ENCODE data around the gene SNTG2.

Gene SNTG2

DNA sequence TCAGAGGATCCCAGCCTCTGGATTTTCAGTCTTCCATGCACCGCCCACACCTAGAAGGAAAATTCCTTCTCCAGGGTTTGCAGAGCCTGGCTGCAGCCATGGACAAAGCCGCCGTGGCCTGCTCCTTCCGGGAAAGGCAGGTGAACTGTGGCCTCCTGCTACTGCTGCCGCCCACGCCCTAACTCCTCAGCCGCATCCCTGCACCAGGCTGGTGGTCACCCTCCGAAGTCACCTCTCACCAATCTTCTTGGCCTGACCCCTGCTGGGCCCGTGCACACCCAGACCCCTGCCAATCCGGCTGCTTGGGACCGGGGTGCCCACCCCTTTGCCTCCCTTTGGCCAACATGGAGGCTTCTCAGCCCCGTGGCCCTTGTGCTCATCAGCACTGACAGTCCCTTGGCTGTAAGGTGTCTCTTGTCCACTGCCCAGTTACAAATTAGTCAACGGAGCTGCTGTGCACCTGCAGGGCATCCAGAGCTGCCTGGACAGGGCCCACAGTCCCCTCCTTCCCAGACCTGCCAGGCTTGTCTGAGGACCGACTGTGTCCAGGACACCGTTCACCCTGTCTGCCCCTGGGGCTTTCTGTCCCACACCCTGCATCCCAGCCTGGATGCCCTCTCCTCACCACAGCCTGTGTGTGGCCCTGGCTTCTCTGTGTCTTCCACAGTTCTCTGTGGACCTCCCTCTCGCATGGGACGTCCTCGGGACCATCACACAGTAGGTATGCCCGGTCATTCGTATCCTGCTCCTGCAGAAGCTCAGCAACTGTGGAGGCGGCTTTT is 332.6 kb downstream of the SNTG2 start:
- Histone ChIP-seq H2BK12ac (ENCODE audit: low read length) (no peak overlapping the region), H3K18ac (ENCODE audit: low read length) (peak overlapping the region; percentile 5), H3K79me1 (ENCODE audit: low read depth, low read length) (no peaks in the 10 kb centered on the region), H2BK15ac (ENCODE audit: low read length) (no peak overlapping the region), H3K14ac (ENCODE audit: low read length) (peak overlapping the region; percentile 14), H2BK5ac (ENCODE audit: low read length) (no peak overlapping the region), H3K9ac (ENCODE audit: low read depth, low read length, poor library complexity) (no peak overlapping the region), H3K9me3 (replicated peaks in 1 of 2; ENCODE audit: control insufficient read depth in 2 of 2, insufficient read depth in 1 of 2, low read depth in 1 of 2, low read length in 2 of 2) (peaks cover 0 to 5% of the 10 kb centered on the region in 2 donors), H3K4me2 (ENCODE audit: insufficient read depth, low read length, poor library complexity, severe bottlenecking) (no peak overlapping the region), H3K27me3 (ENCODE audit: control insufficient read depth in 3 of 3, insufficient read depth in 3 of 3, low read depth in 1 of 3, low read length in 3 of 3) (peaks cover 0 to under 1% (median 0%) of the 10 kb centered on the region in 3 experiments), H4K8ac (ENCODE audit: low read depth, low read length) (no peak overlapping the region), H4K91ac (ENCODE audit: low read depth, low read length, poor library complexity) (no peak overlapping the region), H3K4ac (ENCODE audit: low read length) (no peak overlapping the region), H3K27ac (replicated peaks; ENCODE audit: low read length) (no peak overlapping the region), H2BK120ac (ENCODE audit: low read depth, low read length) (peak overlapping the region; percentile 16), H3K36me3 (replicated peaks in 1 of 2; ENCODE audit: control insufficient read depth in 2 of 2, insufficient read depth in 2 of 2, low read length in 2 of 2) (no peaks in the 10 kb centered on the region), H3K23ac (ENCODE audit: low read depth, low read length, poor library complexity) (no peak overlapping the region), H2AK5ac (ENCODE audit: low read depth, low read length) (peak overlapping the region; percentile 11), H3K4me3 (ENCODE audit: low read length in 2 of 2) (no peak overlapping the region), H3K4me1 (ENCODE audit: control insufficient read depth in 2 of 2, insufficient read depth in 1 of 2, low read depth in 1 of 2, low read length in 2 of 2) (peaks cover 0 to 6% of the 10 kb centered on the region in 2 donors), H2AFZ (ENCODE audit: low read length) (no peak overlapping the region)
- DNase-seq (ENCODE audit: low spot score), result no peak
- whole genome bisulfite sequencing, 2 donors (ENCODE audit: extremely low coverage in 2 of 2, insufficient read length in 2 of 2, insufficient replicate concordance in 1 of 2), result no CpG with 5 or more reads among the region's 21 CpGs

DNA sequence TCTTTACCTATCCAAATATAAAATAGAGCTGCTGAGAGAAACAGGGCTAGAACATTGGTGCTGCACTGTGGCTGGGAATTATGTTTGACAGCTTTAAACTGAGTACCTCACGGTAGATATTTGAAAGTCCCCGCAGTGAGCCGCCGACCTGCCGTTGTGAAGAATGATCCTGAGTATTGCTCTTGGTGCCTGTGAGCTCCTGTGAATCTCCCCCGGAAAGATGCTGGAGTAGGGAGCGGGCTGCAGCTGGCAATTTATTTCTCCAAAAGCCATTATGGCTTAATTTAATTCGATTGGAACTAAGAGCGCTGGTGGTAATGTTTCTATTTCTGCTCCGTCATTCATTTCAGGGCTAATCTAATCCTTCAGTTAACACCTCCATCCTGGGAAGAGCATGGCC is 333.2 kb downstream of the SNTG2 start:
- no peak for DNase-seq (ENCODE audit: low spot score)
- H2AFZ ChIP-seq (ENCODE audit: low read length), result no peak overlapping the region
- peaks cover 0 to 6% of the 10 kb centered on the region in 2 donors for H3K4me1 ChIP-seq (ENCODE audit: control insufficient read depth in 2 of 2, insufficient read depth in 1 of 2, low read depth in 1 of 2, low read length in 2 of 2)

DNA sequence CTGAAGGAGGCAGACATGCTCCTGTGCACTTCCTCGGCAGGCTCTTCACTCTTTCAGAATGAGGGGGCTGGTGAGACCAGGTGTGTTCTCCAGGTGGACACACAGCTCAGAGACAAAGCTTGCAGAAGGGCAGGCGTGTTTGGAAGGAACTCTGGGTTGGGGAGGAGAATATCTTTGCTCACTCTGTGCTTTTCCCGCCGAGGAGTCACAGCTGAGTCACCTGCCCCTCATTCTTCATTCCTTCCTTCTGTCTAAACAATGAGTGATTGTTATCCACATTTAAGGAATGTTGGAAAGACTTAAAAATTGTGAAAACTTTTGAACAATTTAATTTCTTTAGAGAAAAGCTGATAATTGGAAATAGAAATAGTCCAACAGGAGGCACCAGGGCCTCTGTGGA is 336.3 kb downstream of the SNTG2 start:
- DNase-seq (ENCODE audit: low spot score), result no peak
- H3K4me2 ChIP-seq (ENCODE audit: insufficient read depth, low read length, poor library complexity, severe bottlenecking), result no peak overlapping the region
- H3K23ac ChIP-seq (ENCODE audit: low read depth, low read length, poor library complexity), result no peak overlapping the region
- H3K79me1 ChIP-seq (ENCODE audit: low read depth, low read length), result no peaks in the 10 kb centered on the region
- no peak overlapping the region for H2BK12ac ChIP-seq (ENCODE audit: low read length)
- H4K91ac ChIP-seq (ENCODE audit: low read depth, low read length, poor library complexity), result no peak overlapping the region
- no peak overlapping the region for H3K18ac ChIP-seq (ENCODE audit: low read length)
- H3K27ac ChIP-seq (replicated peaks; ENCODE audit: low read length), result no peak overlapping the region
- H2AK5ac ChIP-seq (ENCODE audit: low read depth, low read length), result no peak overlapping the region
- no CpG with 5 or more reads among the region's 4 CpGs for WGBS, 2 donors (ENCODE audit: extremely low coverage in 2 of 2, insufficient read length in 2 of 2, insufficient replicate concordance in 1 of 2)
- H3K27me3 ChIP-seq (ENCODE audit: control insufficient read depth in 3 of 3, insufficient read depth in 3 of 3, low read depth in 1 of 3, low read length in 3 of 3), result no peaks in the 10 kb centered on the region
- no peak overlapping the region for H3K9ac ChIP-seq (ENCODE audit: low read depth, low read length, poor library complexity)
- H4K8ac ChIP-seq (ENCODE audit: low read depth, low read length), result no peak overlapping the region
- no peak overlapping the region for H2BK120ac ChIP-seq (ENCODE audit: low read depth, low read length)
- no peak overlapping the region for H3K4ac ChIP-seq (ENCODE audit: low read length)
- no peak overlapping the region for H3K4me3 ChIP-seq (ENCODE audit: low read length in 2 of 2)
- H2BK5ac ChIP-seq (ENCODE audit: low read length), result no peak overlapping the region
- no peak overlapping the region for H2AFZ ChIP-seq (ENCODE audit: low read length)
- no peak overlapping the region for H3K14ac ChIP-seq (ENCODE audit: low read length)
- H3K36me3 ChIP-seq (replicated peaks in 1 of 2; ENCODE audit: control insufficient read depth in 2 of 2, insufficient read depth in 2 of 2, low read length in 2 of 2), result no peaks in the 10 kb centered on the region
- H3K9me3 ChIP-seq (replicated peaks in 1 of 2; ENCODE audit: control insufficient read depth in 2 of 2, insufficient read depth in 1 of 2, low read depth in 1 of 2, low read length in 2 of 2), result peaks cover 0 to 2% of the 10 kb centered on the region in 2 donors
- peaks cover 0 to 4% of the 10 kb centered on the region in 2 donors for H3K4me1 ChIP-seq (ENCODE audit: control insufficient read depth in 2 of 2, insufficient read depth in 1 of 2, low read depth in 1 of 2, low read length in 2 of 2)
- H2BK15ac ChIP-seq (ENCODE audit: low read length), result no peak overlapping the region

More for the DNA sequence above, 333.2 kb downstream of the SNTG2 start:
- Histone ChIP-seq H3K4me2 (ENCODE audit: insufficient read depth, low read length, poor library complexity, severe bottlenecking) (no peak overlapping the region), H3K23ac (ENCODE audit: low read depth, low read length, poor library complexity) (no peak overlapping the region), H2BK120ac (ENCODE audit: low read depth, low read length) (no peak overlapping the region), H3K79me1 (ENCODE audit: low read depth, low read length) (no peaks in the 10 kb centered on the region), H3K14ac (ENCODE audit: low read length) (no peak overlapping the region), H3K4me3 (ENCODE audit: low read length in 2 of 2) (no peak overlapping the region), H3K9ac (ENCODE audit: low read depth, low read length, poor library complexity) (no peak overlapping the region), H2BK5ac (ENCODE audit: low read length) (no peak overlapping the region), H2AK5ac (ENCODE audit: low read depth, low read length) (no peak overlapping the region), H3K27ac (replicated peaks; ENCODE audit: low read length) (no peak overlapping the region), H2BK12ac (ENCODE audit: low read length) (no peak overlapping the region), H3K18ac (ENCODE audit: low read length) (no peak overlapping the region), H4K8ac (ENCODE audit: low read depth, low read length) (no peak overlapping the region), H4K91ac (ENCODE audit: low read depth, low read length, poor library complexity) (no peak overlapping the region), H3K27me3 (ENCODE audit: control insufficient read depth in 3 of 3, insufficient read depth in 3 of 3, low read depth in 1 of 3, low read length in 3 of 3) (no peaks in the 10 kb centered on the region), H3K36me3 (replicated peaks in 1 of 2; ENCODE audit: control insufficient read depth in 2 of 2, insufficient read depth in 2 of 2, low read length in 2 of 2) (no peaks in the 10 kb centered on the region), H3K4ac (ENCODE audit: low read length) (no peak overlapping the region), H3K9me3 (replicated peaks in 1 of 2; ENCODE audit: control insufficient read depth in 2 of 2, insufficient read depth in 1 of 2, low read depth in 1 of 2, low read length in 2 of 2) (peaks cover 0 to 7% of the 10 kb centered on the region in 2 donors), H2BK15ac (ENCODE audit: low read length) (no peak overlapping the region)
- WGBS, 2 donors (ENCODE audit: extremely low coverage in 2 of 2, insufficient read length in 2 of 2, insufficient replicate concordance in 1 of 2), result no CpG with 5 or more reads among the region's 10 CpGs

DNA sequence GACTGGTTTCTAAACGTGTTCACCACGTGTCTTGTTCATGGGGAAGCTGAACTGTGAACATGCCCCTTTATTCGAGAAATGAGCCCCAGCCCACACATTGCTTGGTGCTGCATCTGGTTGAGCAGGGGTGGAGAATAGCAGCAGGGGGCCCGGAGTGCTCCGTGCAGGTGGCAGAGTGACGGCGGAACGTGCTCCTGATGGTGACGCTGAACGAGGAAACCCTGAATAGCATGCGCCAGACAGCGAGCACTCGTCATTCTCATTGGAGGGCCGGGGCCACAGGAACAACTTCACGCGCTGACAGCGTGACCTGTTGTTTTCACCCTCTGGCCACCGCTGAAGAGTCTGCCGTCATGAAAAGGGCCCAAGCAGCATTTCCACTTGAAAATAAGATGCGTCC is 336.8 kb downstream of the SNTG2 start:
- Histone ChIP-seq H3K27ac (replicated peaks; ENCODE audit: low read length) (no peak overlapping the region), H2BK12ac (ENCODE audit: low read length) (no peak overlapping the region), H3K4ac (ENCODE audit: low read length) (no peak overlapping the region), H2BK5ac (ENCODE audit: low read length) (no peak overlapping the region), H3K9me3 (replicated peaks in 1 of 2; ENCODE audit: control insufficient read depth in 2 of 2, insufficient read depth in 1 of 2, low read depth in 1 of 2, low read length in 2 of 2) (peaks cover 0 to 2% of the 10 kb centered on the region in 2 donors), H4K8ac (ENCODE audit: low read depth, low read length) (no peak overlapping the region), H3K18ac (ENCODE audit: low read length) (peak overlapping the region; percentile 84), H2AFZ (ENCODE audit: low read length) (no peak overlapping the region), H2AK5ac (ENCODE audit: low read depth, low read length) (no peak overlapping the region), H3K27me3 (ENCODE audit: control insufficient read depth in 3 of 3, insufficient read depth in 3 of 3, low read depth in 1 of 3, low read length in 3 of 3) (no peaks in the 10 kb centered on the region), H3K14ac (ENCODE audit: low read length) (peak overlapping the region; percentile 96), H4K91ac (ENCODE audit: low read depth, low read length, poor library complexity) (no peak overlapping the region), H3K36me3 (replicated peaks in 1 of 2; ENCODE audit: control insufficient read depth in 2 of 2, insufficient read depth in 2 of 2, low read length in 2 of 2) (no peaks in the 10 kb centered on the region), H3K4me3 (ENCODE audit: low read length in 2 of 2) (no peak overlapping the region), H3K4me2 (ENCODE audit: insufficient read depth, low read length, poor library complexity, severe bottlenecking) (no peak overlapping the region), H3K23ac (ENCODE audit: low read depth, low read length, poor library complexity) (peak overlapping the region; percentile 44), H3K9ac (ENCODE audit: low read depth, low read length, poor library complexity) (no peak overlapping the region), H3K4me1 (ENCODE audit: control insufficient read depth in 2 of 2, insufficient read depth in 1 of 2, low read depth in 1 of 2, low read length in 2 of 2) (peaks cover 0 to 4% of the 10 kb centered on the region in 2 donors), H2BK120ac (ENCODE audit: low read depth, low read length) (no peak overlapping the region), H3K79me1 (ENCODE audit: low read depth, low read length) (no peaks in the 10 kb centered on the region), H2BK15ac (ENCODE audit: low read length) (peak overlapping the region; percentile 27)
- no CpG with 5 or more reads among the region's 20 CpGs for WGBS, 2 donors (ENCODE audit: extremely low coverage in 2 of 2, insufficient read length in 2 of 2, insufficient replicate concordance in 1 of 2)
- DNase-seq (ENCODE audit: low spot score), result no peak
